Midbrain (tissue), 1 donor: ENCODE measurements around the gene CCDC59.
A peak's percentile ranks its signal among the peaks of the same experiment; 100 is the strongest.
"Not testable (repeated sequence)": the region's sequence is repeated elsewhere in the genome, so short reads cannot be mapped to it uniquely, and the experiment has no call there.

Source experiments
- DNase-seq: peaks from one replicate; lab custom pipeline; 2025; lab: John Stamatoyannopoulos, UW

Gene CCDC59

GRCh38 chr12:82358200-82359114 is at the start of gene CCDC59, which contains the start of gene METTL25:
Gene CCDC59 (minus strand): TSS chr12:82358387. CDS start chr12:82358376, 11 bp downstream.
Gene METTL25 (plus strand): TSS chr12:82358529. CDS start chr12:82358566, 37 bp downstream.
- peak; percentile 99 for DNase-seq

GRCh38 chr12:82407481-82407880 is 49.3 kb upstream of the CCDC59 start:
- DNase-seq: no peak

GRCh38 chr12:82406651-82407050 is 48.5 kb upstream of the CCDC59 start:
- DNase-seq: no peak

GRCh38 chr12:82400819-82401218 is 42.6 kb upstream of the CCDC59 start:
- DNase-seq: no peak

- DNase-seq: no peak
Observed at GRCh38 chr12:82398879-82399278, 40.7 kb upstream of the CCDC59 start.

- DNase-seq: peak; percentile 31
Observed at GRCh38 chr12:82383930-82384552, 25.9 kb upstream of the CCDC59 start.

- DNase-seq: no peak
Observed at GRCh38 chr12:82378997-82379396, 20.8 kb upstream of the CCDC59 start.

GRCh38 chr12:82375201-82375600 is 17.0 kb upstream of the CCDC59 start:
- no peak for DNase-seq

GRCh38 chr12:82366197-82366596 is 8.0 kb upstream of the CCDC59 start:
- DNase-seq: no peak

- no peak for DNase-seq
Observed at GRCh38 chr12:82363990-82364389, 5.8 kb upstream of the CCDC59 start.

- no peak for DNase-seq
Observed at GRCh38 chr12:82361461-82361915, 3.3 kb upstream of the CCDC59 start.

GRCh38 chr12:82360834-82361233 is 2.6 kb upstream of the CCDC59 start:
- not testable (repeated sequence) for DNase-seq

GRCh38 chr12:82359115-82359478 is 910 bp upstream of the CCDC59 start:
- DNase-seq: no peak

- DNase-seq: no peak
Observed at GRCh38 chr12:82357845-82358199, 365 bp downstream of the CCDC59 start.

- no peak for DNase-seq
Observed at GRCh38 chr12:82357340-82357739, 847 bp downstream of the CCDC59 start.

GRCh38 chr12:82351390-82351789 is 6.8 kb downstream of the CCDC59 start:
- no peak for DNase-seq

- DNase-seq: no peak
Observed at GRCh38 chr12:82350161-82350560, 8.0 kb downstream of the CCDC59 start.

- DNase-seq: no peak
Observed at GRCh38 chr12:82329508-82329907, 28.7 kb downstream of the CCDC59 start.

GRCh38 chr12:82327861-82328260 is 30.3 kb downstream of the CCDC59 start:
- no peak for DNase-seq

GRCh38 chr12:82326905-82327503 is 31.2 kb downstream of the CCDC59 start:
- DNase-seq: peak; percentile 27

GRCh38 chr12:82325540-82326336 is 32.4 kb downstream of the CCDC59 start:
- no peak for DNase-seq

- DNase-seq: no peak
Observed at GRCh38 chr12:82319276-82319675, 38.9 kb downstream of the CCDC59 start.
